ENCODE measurements around the gene ZNF879.

DNA sequence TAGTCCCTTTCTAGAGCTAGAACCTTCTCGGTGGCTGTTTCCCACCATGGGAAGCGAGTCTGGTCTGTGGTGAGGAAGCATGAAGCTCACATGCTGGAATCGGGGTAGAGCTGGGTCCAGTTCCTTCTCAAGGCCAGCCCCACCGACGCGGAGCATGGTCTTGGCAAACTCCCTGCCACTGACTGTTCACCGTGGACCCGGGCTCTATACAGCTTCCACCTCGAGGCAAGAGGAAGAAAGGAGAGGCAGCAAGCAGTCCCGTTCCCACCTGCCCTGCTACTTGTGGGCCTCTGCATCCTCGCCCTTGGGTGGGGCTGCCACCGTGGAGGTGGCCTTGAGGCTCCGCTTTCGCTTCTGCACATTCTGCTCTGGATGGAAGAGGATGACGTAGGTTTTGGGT, 42.2 kb upstream of the ZNF879 start:
- TF ChIP-seq, protein P1, sequence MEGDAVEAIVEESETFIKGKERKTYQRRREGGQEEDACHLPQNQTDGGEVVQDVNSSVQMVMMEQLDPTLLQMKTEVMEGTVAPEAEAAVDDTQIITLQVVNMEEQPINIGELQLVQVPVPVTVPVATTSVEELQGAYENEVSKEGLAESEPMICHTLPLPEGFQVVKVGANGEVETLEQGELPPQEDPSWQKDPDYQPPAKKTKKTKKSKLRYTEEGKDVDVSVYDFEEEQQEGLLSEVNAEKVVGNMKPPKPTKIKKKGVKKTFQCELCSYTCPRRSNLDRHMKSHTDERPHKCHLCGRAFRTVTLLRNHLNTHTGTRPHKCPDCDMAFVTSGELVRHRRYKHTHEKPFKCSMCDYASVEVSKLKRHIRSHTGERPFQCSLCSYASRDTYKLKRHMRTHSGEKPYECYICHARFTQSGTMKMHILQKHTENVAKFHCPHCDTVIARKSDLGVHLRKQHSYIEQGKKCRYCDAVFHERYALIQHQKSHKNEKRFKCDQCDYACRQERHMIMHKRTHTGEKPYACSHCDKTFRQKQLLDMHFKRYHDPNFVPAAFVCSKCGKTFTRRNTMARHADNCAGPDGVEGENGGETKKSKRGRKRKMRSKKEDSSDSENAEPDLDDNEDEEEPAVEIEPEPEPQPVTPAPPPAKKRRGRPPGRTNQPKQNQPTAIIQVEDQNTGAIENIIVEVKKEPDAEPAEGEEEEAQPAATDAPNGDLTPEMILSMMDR (IDR thresholded peaks at IDR 0.05 in 8 of 11, conservative IDR thresholded peaks at IDR 0.05 in 3 of 11), result no peak
- TF ChIP-seq POLR2A (IDR thresholded peaks at IDR 0.05) (no peak), POLR2AphosphoS5 (IDR thresholded peaks at IDR 0.05) (no peak)
